ENCODE results near the gene ERVV-1.
"Not testable (repeated sequence)": the region's sequence is repeated elsewhere in the genome, so short reads cannot be mapped to it uniquely, and the experiment has no call there.

Gene ERVV-1

GRCh38 chr19:53019684-53020083 lies 6.0 kb downstream of the ERVV-1 start:
- Histone ChIP-seq H3K36me3 (ENCODE audit: control insufficient read depth in 2 of 2, insufficient read depth in 2 of 2, low read length in 2 of 2) (no peaks in the 10 kb centered on the region), H3K4me1 (ENCODE audit: control insufficient read depth, insufficient read depth, low read length) (no peaks in the 10 kb centered on the region), H3K27me3 (ENCODE audit: control insufficient read depth in 1 of 2, insufficient read depth in 2 of 2, low read length in 2 of 2) (no peaks in the 10 kb centered on the region), H3K27ac (ENCODE audit: low read length) (no peak overlapping the region), H3K9me3 (ENCODE audit: control insufficient read depth in 2 of 2, low read length in 2 of 2) (no peaks in the 10 kb centered on the region), H3K9ac (ENCODE audit: low read length in 2 of 2) (no peak overlapping the region), H3K4me3 (ENCODE audit: low read length in 2 of 2) (no peak overlapping the region)

- not testable (repeated sequence) for H3K36me3 ChIP-seq (ENCODE audit: control insufficient read depth in 2 of 2, insufficient read depth in 2 of 2, low read length in 2 of 2); H3K4me1 ChIP-seq (ENCODE audit: control insufficient read depth, insufficient read depth, low read length); H3K9me3 ChIP-seq (ENCODE audit: control insufficient read depth in 2 of 2, low read length in 2 of 2); H3K27ac ChIP-seq (ENCODE audit: low read length); H3K27me3 ChIP-seq (ENCODE audit: control insufficient read depth in 1 of 2, insufficient read depth in 2 of 2, low read length in 2 of 2); H3K9ac ChIP-seq (ENCODE audit: low read length in 2 of 2); H3K4me3 ChIP-seq (ENCODE audit: low read length in 2 of 2)
These were observed 14.6 kb downstream of the ERVV-1 start for GRCh38 chr19:53028306-53028705.

- Histone ChIP-seq H3K27ac (ENCODE audit: low read length) (no peak overlapping the region), H3K9me3 (ENCODE audit: control insufficient read depth in 2 of 2, low read length in 2 of 2) (peaks cover 4 to 6% of the 10 kb centered on the region in 2 donors), H3K4me3 (ENCODE audit: low read length in 2 of 2) (no peak overlapping the region), H3K27me3 (ENCODE audit: control insufficient read depth in 1 of 2, insufficient read depth in 2 of 2, low read length in 2 of 2) (peaks cover 4 to 12% of the 10 kb centered on the region in 2 donors), H3K9ac (ENCODE audit: low read length in 2 of 2) (no peak overlapping the region), H3K4me1 (ENCODE audit: control insufficient read depth, insufficient read depth, low read length) (no peaks in the 10 kb centered on the region), H3K36me3 (ENCODE audit: control insufficient read depth in 2 of 2, insufficient read depth in 2 of 2, low read length in 2 of 2) (no peaks in the 10 kb centered on the region)
These were observed 20.3 kb downstream of the ERVV-1 start for GRCh38 chr19:53034054-53034453.

- Histone ChIP-seq H3K27ac (ENCODE audit: low read length) (no peak overlapping the region), H3K9me3 (ENCODE audit: control insufficient read depth in 2 of 2, low read length in 2 of 2) (peaks cover 5 to 6% of the 10 kb centered on the region in 2 donors)
These were observed 21.4 kb downstream of the ERVV-1 start for GRCh38 chr19:53034948-53035675.

GRCh38 chr19:53037101-53038097 lies 23.7 kb downstream of the ERVV-1 start:
- Histone ChIP-seq H3K9me3 (ENCODE audit: control insufficient read depth in 2 of 2, low read length in 2 of 2) (peaks cover 5 to 6% of the 10 kb centered on the region in 2 donors), H3K4me3 (ENCODE audit: low read length in 2 of 2) (peak overlapping the region; percentile 19 to 44), H3K27ac (ENCODE audit: low read length) (no peak overlapping the region), H3K9ac (ENCODE audit: low read length in 2 of 2) (no peak overlapping the region), H3K36me3 (ENCODE audit: control insufficient read depth in 2 of 2, insufficient read depth in 2 of 2, low read length in 2 of 2) (no peaks in the 10 kb centered on the region), H3K27me3 (ENCODE audit: control insufficient read depth in 1 of 2, insufficient read depth in 2 of 2, low read length in 2 of 2) (peaks cover 8 to 12% of the 10 kb centered on the region in 2 donors), H3K4me1 (ENCODE audit: control insufficient read depth, insufficient read depth, low read length) (no peaks in the 10 kb centered on the region)

More at GRCh38 chr19:53034948-53035675, 21.4 kb downstream of the ERVV-1 start:
- no peaks in the 10 kb centered on the region for H3K36me3 ChIP-seq (ENCODE audit: control insufficient read depth in 2 of 2, insufficient read depth in 2 of 2, low read length in 2 of 2)
- no peak overlapping the region for H3K9ac ChIP-seq (ENCODE audit: low read length in 2 of 2)
- no peak overlapping the region for H3K4me3 ChIP-seq (ENCODE audit: low read length in 2 of 2)
- no peaks in the 10 kb centered on the region for H3K4me1 ChIP-seq (ENCODE audit: control insufficient read depth, insufficient read depth, low read length)
- H3K27me3 ChIP-seq (ENCODE audit: control insufficient read depth in 1 of 2, insufficient read depth in 2 of 2, low read length in 2 of 2): peaks cover 7 to 12% of the 10 kb centered on the region in 2 donors

- H3K4me3 ChIP-seq (ENCODE audit: low read length in 2 of 2): no peak overlapping the region
- H3K27me3 ChIP-seq (ENCODE audit: control insufficient read depth in 1 of 2, insufficient read depth in 2 of 2, low read length in 2 of 2): peaks cover 8 to 12% of the 10 kb centered on the region in 2 donors
- H3K9ac ChIP-seq (ENCODE audit: low read length in 2 of 2): no peak overlapping the region
- no peaks in the 10 kb centered on the region for H3K36me3 ChIP-seq (ENCODE audit: control insufficient read depth in 2 of 2, insufficient read depth in 2 of 2, low read length in 2 of 2)
- H3K27ac ChIP-seq (ENCODE audit: low read length): no peak overlapping the region
- H3K9me3 ChIP-seq (ENCODE audit: control insufficient read depth in 2 of 2, low read length in 2 of 2): peaks cover 5 to 6% of the 10 kb centered on the region in 2 donors
- H3K4me1 ChIP-seq (ENCODE audit: control insufficient read depth, insufficient read depth, low read length): no peaks in the 10 kb centered on the region
These were observed 27.6 kb downstream of the ERVV-1 start for GRCh38 chr19:53041366-53041765.

GRCh38 chr19:53045536-53045935 lies 31.8 kb downstream of the ERVV-1 start:
- Histone ChIP-seq H3K27me3 (ENCODE audit: control insufficient read depth in 1 of 2, insufficient read depth in 2 of 2, low read length in 2 of 2) (no peaks in the 10 kb centered on the region), H3K9ac (ENCODE audit: low read length in 2 of 2) (no peak overlapping the region), H3K4me3 (ENCODE audit: low read length in 2 of 2) (no peak overlapping the region), H3K9me3 (ENCODE audit: control insufficient read depth in 2 of 2, low read length in 2 of 2) (peaks cover 0 to 6% of the 10 kb centered on the region in 2 donors), H3K4me1 (ENCODE audit: control insufficient read depth, insufficient read depth, low read length) (no peaks in the 10 kb centered on the region), H3K36me3 (ENCODE audit: control insufficient read depth in 2 of 2, insufficient read depth in 2 of 2, low read length in 2 of 2) (no peaks in the 10 kb centered on the region), H3K27ac (ENCODE audit: low read length) (no peak overlapping the region)

GRCh38 chr19:53047379-53047778 lies 33.7 kb downstream of the ERVV-1 start:
- Histone ChIP-seq H3K4me3 (ENCODE audit: low read length in 2 of 2) (no peak overlapping the region), H3K27me3 (ENCODE audit: control insufficient read depth in 1 of 2, insufficient read depth in 2 of 2, low read length in 2 of 2) (no peaks in the 10 kb centered on the region), H3K4me1 (ENCODE audit: control insufficient read depth, insufficient read depth, low read length) (no peaks in the 10 kb centered on the region), H3K9me3 (ENCODE audit: control insufficient read depth in 2 of 2, low read length in 2 of 2) (peaks cover 3 to 6% of the 10 kb centered on the region in 2 donors), H3K27ac (ENCODE audit: low read length) (no peak overlapping the region), H3K36me3 (ENCODE audit: control insufficient read depth in 2 of 2, insufficient read depth in 2 of 2, low read length in 2 of 2) (no peaks in the 10 kb centered on the region), H3K9ac (ENCODE audit: low read length in 2 of 2) (no peak overlapping the region)

- no peak overlapping the region for H3K27ac ChIP-seq (ENCODE audit: low read length)
- H3K4me1 ChIP-seq (ENCODE audit: control insufficient read depth, insufficient read depth, low read length): no peaks in the 10 kb centered on the region
- H3K27me3 ChIP-seq (ENCODE audit: control insufficient read depth in 1 of 2, insufficient read depth in 2 of 2, low read length in 2 of 2): peaks cover 9 to 15% of the 10 kb centered on the region in 2 donors
- H3K9me3 ChIP-seq (ENCODE audit: control insufficient read depth in 2 of 2, low read length in 2 of 2): peaks cover 4 to 10% of the 10 kb centered on the region in 2 donors
- H3K4me3 ChIP-seq (ENCODE audit: low read length in 2 of 2): no peak overlapping the region
- no peak overlapping the region for H3K9ac ChIP-seq (ENCODE audit: low read length in 2 of 2)
- no peaks in the 10 kb centered on the region for H3K36me3 ChIP-seq (ENCODE audit: control insufficient read depth in 2 of 2, insufficient read depth in 2 of 2, low read length in 2 of 2)
These were observed 41.4 kb downstream of the ERVV-1 start for GRCh38 chr19:53055117-53055516.

- Histone ChIP-seq H3K36me3 (ENCODE audit: control insufficient read depth in 2 of 2, insufficient read depth in 2 of 2, low read length in 2 of 2) (no peaks in the 10 kb centered on the region), H3K27ac (ENCODE audit: low read length) (no peak overlapping the region), H3K27me3 (ENCODE audit: control insufficient read depth in 1 of 2, insufficient read depth in 2 of 2, low read length in 2 of 2) (peaks cover 9 to 15% of the 10 kb centered on the region in 2 donors), H3K4me1 (ENCODE audit: control insufficient read depth, insufficient read depth, low read length) (no peaks in the 10 kb centered on the region), H3K9ac (ENCODE audit: low read length in 2 of 2) (no peak overlapping the region), H3K4me3 (ENCODE audit: low read length in 2 of 2) (peak overlapping the region; percentile 40 to 59), H3K9me3 (ENCODE audit: control insufficient read depth in 2 of 2, low read length in 2 of 2) (peaks cover 4 to 10% of the 10 kb centered on the region in 2 donors)
These were observed 44.3 kb downstream of the ERVV-1 start for GRCh38 chr19:53057904-53058580.

Measured in stomach smooth muscle (tissue), 2 donors.